ENCODE data around the gene UGT1A8. TPM values are rescaled to one million over a fixed set of nuclear protein-coding genes. Genes with fewer than 3 reads are reported as not detected.

The UGT1A8 gene
- polyA plus RNA-seq, 2 of the 4 experiments (the other 2 are of a cell fraction) = 0.22 TPM; not detected in 1

DNA sequence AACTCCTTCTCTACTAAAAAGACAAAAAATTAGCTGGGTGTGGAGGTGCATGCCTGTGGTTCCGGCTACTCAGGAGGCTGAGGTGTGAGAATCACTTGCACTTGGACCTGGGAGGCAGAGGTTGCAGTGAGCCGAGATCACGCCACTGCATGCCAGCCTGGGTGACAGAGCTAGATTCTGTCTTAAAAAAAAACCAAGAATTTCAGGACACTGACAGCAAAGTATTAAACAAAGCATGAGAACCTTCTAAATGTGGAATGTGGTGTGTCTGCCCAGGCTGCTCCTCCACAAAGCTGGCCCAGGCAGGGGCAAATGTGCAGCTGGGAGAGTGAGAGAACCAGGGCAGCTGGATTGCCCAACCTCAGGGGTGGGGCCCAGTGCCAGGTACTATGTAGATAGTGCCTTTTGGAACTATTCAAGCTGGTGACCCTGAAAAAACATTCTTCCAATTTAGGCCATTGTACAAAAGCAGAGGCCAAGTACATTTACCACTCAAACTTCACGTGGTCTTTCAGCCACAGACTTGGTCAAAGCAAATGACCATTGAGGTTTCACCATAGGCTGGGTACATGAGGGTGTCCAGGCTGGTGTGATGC, 88.6 kb downstream of the UGT1A8 start:
- ATAC-seq (peak; percentile 49 to 59; a peak in 5 of 6 replicates), FAIRE-seq (no peak), DNase-seq (ENCODE audit: low read depth in 1 of 2, low spot score in 1 of 2) (peak in 1 of 2 experiments; percentile 70)
- H3K4me1 ChIP-seq = peaks cover 58% of the 10 kb centered on the region
- H3K9me3 ChIP-seq = peaks cover 43% of the 10 kb centered on the region
- POLR2A ChIA-PET = interaction anchor here (1.1 to 2.1 kb wide), 3 partner anchors 127 to 149 kb away, joined by 3 to 7 read pairs (median 5); partner anchors contain the start of gene USP40
- peak overlapping the region; percentile 47; the same call in 2 of the 3 replicates for H3K4me2 ChIP-seq
- peak overlapping the region; percentile 98 to 100 for H3K27ac ChIP-seq
- 50% methylated on average over 4 of the region's 4 CpGs for WGBS (ENCODE audit: missing lambda C conversion rate)
- H3K4me3 ChIP-seq = no peak overlapping the region
- CTCF ChIA-PET = interaction anchor here (1.0 to 2.2 kb wide), 5 partner anchors 9 to 257 kb away, joined by 4 to 11 read pairs (median 6); no protein-coding TSS in a partner anchor
- TF ChIP-seq, protein P1, sequence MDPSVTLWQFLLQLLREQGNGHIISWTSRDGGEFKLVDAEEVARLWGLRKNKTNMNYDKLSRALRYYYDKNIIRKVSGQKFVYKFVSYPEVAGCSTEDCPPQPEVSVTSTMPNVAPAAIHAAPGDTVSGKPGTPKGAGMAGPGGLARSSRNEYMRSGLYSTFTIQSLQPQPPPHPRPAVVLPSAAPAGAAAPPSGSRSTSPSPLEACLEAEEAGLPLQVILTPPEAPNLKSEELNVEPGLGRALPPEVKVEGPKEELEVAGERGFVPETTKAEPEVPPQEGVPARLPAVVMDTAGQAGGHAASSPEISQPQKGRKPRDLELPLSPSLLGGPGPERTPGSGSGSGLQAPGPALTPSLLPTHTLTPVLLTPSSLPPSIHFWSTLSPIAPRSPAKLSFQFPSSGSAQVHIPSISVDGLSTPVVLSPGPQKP (IDR thresholded peaks at IDR 0.05; ENCODE audit: low read depth, low read length) = no peak
- TF ChIP-seq NFE2L2 (conservative IDR thresholded peaks at IDR 0.05; ENCODE audit: low read length) = no peak
- TF ChIP-seq, protein P2, sequence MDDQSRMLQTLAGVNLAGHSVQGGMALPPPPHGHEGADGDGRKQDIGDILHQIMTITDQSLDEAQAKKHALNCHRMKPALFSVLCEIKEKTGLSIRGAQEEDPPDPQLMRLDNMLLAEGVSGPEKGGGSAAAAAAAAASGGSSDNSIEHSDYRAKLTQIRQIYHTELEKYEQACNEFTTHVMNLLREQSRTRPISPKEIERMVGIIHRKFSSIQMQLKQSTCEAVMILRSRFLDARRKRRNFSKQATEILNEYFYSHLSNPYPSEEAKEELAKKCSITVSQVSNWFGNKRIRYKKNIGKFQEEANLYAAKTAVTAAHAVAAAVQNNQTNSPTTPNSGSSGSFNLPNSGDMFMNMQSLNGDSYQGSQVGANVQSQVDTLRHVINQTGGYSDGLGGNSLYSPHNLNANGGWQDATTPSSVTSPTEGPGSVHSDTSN (IDR thresholded peaks at IDR 0.05) = no peak
- no peak for TF ChIP-seq ZC3H11A (IDR thresholded peaks at IDR 0.05)
- TF ChIP-seq MAFK (IDR thresholded peaks at IDR 0.05; ENCODE audit: partially characterized antibody) = no peak
- peak; percentile 49; the same call in 1 of the 2 replicates for TF ChIP-seq HOXA7 (CRISPR knock-in tag; IDR thresholded peaks at IDR 0.05)
- TF ChIP-seq EHMT2 (IDR thresholded peaks at IDR 0.05; ENCODE audit: low read depth) = no peak
- TF ChIP-seq, protein P3, sequence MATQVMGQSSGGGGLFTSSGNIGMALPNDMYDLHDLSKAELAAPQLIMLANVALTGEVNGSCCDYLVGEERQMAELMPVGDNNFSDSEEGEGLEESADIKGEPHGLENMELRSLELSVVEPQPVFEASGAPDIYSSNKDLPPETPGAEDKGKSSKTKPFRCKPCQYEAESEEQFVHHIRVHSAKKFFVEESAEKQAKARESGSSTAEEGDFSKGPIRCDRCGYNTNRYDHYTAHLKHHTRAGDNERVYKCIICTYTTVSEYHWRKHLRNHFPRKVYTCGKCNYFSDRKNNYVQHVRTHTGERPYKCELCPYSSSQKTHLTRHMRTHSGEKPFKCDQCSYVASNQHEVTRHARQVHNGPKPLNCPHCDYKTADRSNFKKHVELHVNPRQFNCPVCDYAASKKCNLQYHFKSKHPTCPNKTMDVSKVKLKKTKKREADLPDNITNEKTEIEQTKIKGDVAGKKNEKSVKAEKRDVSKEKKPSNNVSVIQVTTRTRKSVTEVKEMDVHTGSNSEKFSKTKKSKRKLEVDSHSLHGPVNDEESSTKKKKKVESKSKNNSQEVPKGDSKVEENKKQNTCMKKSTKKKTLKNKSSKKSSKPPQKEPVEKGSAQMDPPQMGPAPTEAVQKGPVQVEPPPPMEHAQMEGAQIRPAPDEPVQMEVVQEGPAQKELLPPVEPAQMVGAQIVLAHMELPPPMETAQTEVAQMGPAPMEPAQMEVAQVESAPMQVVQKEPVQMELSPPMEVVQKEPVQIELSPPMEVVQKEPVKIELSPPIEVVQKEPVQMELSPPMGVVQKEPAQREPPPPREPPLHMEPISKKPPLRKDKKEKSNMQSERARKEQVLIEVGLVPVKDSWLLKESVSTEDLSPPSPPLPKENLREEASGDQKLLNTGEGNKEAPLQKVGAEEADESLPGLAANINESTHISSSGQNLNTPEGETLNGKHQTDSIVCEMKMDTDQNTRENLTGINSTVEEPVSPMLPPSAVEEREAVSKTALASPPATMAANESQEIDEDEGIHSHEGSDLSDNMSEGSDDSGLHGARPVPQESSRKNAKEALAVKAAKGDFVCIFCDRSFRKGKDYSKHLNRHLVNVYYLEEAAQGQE (IDR thresholded peaks at IDR 0.05) = no peak
- TF ChIP-seq HDAC2 (IDR thresholded peaks at IDR 0.05) = no peak
- peak; percentile 32; the same call in 1 of the 2 replicates for TF ChIP-seq E2F6 (IDR thresholded peaks at IDR 0.05; ENCODE audit: borderline replicate concordance, low read depth)
- no peak for TF ChIP-seq POLR2AphosphoS2 (conservative IDR thresholded peaks at IDR 0.05; ENCODE audit: low read length)
- TF ChIP-seq HOXB5 (CRISPR knock-in tag; IDR thresholded peaks at IDR 0.05) = peak; percentile 16; the same call in 1 of the 2 replicates
- TF ChIP-seq CBX8 (IDR thresholded peaks at IDR 0.05) = no peak
- peak; percentile 67 for TF ChIP-seq ATOH8 (CRISPR knock-in tag; IDR thresholded peaks at IDR 0.05; ENCODE audit: low read depth)
- TF ChIP-seq NPAS2 (CRISPR knock-in tag; IDR thresholded peaks at IDR 0.05; ENCODE audit: borderline replicate concordance) = 0 out of 2 replicates have a peak, but pooled peaks have one; percentile 7
- TF ChIP-seq ZSCAN20 (CRISPR knock-in tag; IDR thresholded peaks at IDR 0.05) = no peak
- TF ChIP-seq SMC3 (IDR thresholded peaks at IDR 0.05) = no peak
- peak; percentile 75 to 87; a peak in 3 of 4 replicates for TF ChIP-seq CEBPB (IDR thresholded peaks at IDR 0.05)
- TF ChIP-seq TP53 (CRISPR knock-in tag; IDR thresholded peaks at IDR 0.05) = no peak
- no peak for TF ChIP-seq POLR2A (IDR thresholded peaks at IDR 0.05; ENCODE audit: low read length)
- no peak for TF ChIP-seq PHF8 (IDR thresholded peaks at IDR 0.05; ENCODE audit: borderline replicate concordance, low read depth)
- TF ChIP-seq HES2 (IDR thresholded peaks at IDR 0.05) = no peak
- TF ChIP-seq FOSB (CRISPR knock-in tag; IDR thresholded peaks at IDR 0.05) = no peak; the same call in 1 of the 2 replicates
- no peak for TF ChIP-seq EHF (CRISPR knock-in tag; IDR thresholded peaks at IDR 0.05)
- TF ChIP-seq JUNB (IDR thresholded peaks at IDR 0.05) = no peak
- no peak for TF ChIP-seq HMGXB4 (CRISPR knock-in tag; IDR thresholded peaks at IDR 0.05; ENCODE audit: borderline replicate concordance)
- TF ChIP-seq HOXB13 (CRISPR knock-in tag; IDR thresholded peaks at IDR 0.05; ENCODE audit: low read depth) = peak; percentile 39; the same call in 1 of the 2 replicates
- TF ChIP-seq BHLHE40 (IDR thresholded peaks at IDR 0.05; ENCODE audit: low read depth, low read length) = no peak
- TF ChIP-seq MYC (IDR thresholded peaks at IDR 0.05; ENCODE audit: borderline replicate concordance, low read length) = no peak
- TF ChIP-seq, protein P4, sequence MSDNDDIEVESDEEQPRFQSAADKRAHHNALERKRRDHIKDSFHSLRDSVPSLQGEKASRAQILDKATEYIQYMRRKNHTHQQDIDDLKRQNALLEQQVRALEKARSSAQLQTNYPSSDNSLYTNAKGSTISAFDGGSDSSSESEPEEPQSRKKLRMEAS (IDR thresholded peaks at IDR 0.05) = no peak; the same call in 1 of the 2 replicates
- no peak for TF ChIP-seq RCOR1 (IDR thresholded peaks at IDR 0.05; ENCODE audit: low read depth, low read length)
- no peak for TF ChIP-seq HEYL (CRISPR knock-in tag; IDR thresholded peaks at IDR 0.05)

Data from A549 (cell line).